ENCODE data around the gene FLOT1. TPM values are rescaled to one million over a fixed set of nuclear protein-coding genes. Genes with fewer than 3 reads are reported as not detected.

FLOT1 gene
- total RNA-seq, 1 experiment from 2014 or later = 176 TPM

GRCh38 chr6:30717129-30717844 is 25.2 kb downstream of the FLOT1 start, which contains the start of gene MDC1:
MDC1 (minus strand) TSS chr6:30717281; CDS start chr6:30715175, 2,106 bp downstream.
- ATAC-seq = peak; percentile 88
- Histone ChIP-seq H3K4me3 (ENCODE audit: low read depth in 2 of 2, low read length in 2 of 2) (peak within 1 kb of the TSS; percentile 69 to 85), H3K4me1 (ENCODE audit: control insufficient read depth, insufficient read depth, low read length) (peaks cover 15% of the 10 kb centered on the region), H3K27ac (ENCODE audit: low read length) (peak within 1 kb of the TSS; percentile 100), H3K9me3 (ENCODE audit: control insufficient read depth, insufficient read depth, low read depth, low read length) (no peaks in the 10 kb centered on the region), H3K36me3 (ENCODE audit: control insufficient read depth, insufficient read depth, low read length) (peaks cover 16% of the 10 kb centered on the region), H3K27me3 (ENCODE audit: control insufficient read depth, insufficient read depth, low read length) (no peaks in the 10 kb centered on the region)
- POLR2A ChIA-PET = interaction anchor here (0.5 to 1.0 kb wide), 3 partner anchors 10 to 107 kb away, joined by 3 to 10 read pairs (median 5); no protein-coding TSS in a partner anchor
- TF ChIP-seq CTCF (IDR thresholded peaks at IDR 0.05) (no peak), SIN3A (IDR thresholded peaks at IDR 0.05; ENCODE audit: borderline replicate concordance, insufficient read depth, low read depth, low read length) (peak; percentile 91; the same call in 1 of the 2 replicates), POLR2AphosphoS5 (IDR thresholded peaks at IDR 0.05; ENCODE audit: low read depth, low read length) (peak; percentile 95), TCF7L2 (IDR thresholded peaks at IDR 0.05; ENCODE audit: low read depth, low read length) (peak; percentile 75), REST (IDR thresholded peaks at IDR 0.05; ENCODE audit: insufficient read depth in 1 of 2, low read depth in 2 of 2, low read length in 1 of 2) (peak in 1 of 2 experiments; percentile 50; a peak in 1 of 4 replicates)
- in situ Hi-C loops (cut with HindIII; ENCODE audit: low pct_unique_long_range_greater_than_20kb, low sequenced_read_pairs) (no loop called here), intact Hi-C loops (cut with micrococcal nuclease; ENCODE audit: unreplicated experiment) (no loop called here)
- peak; percentile 98 for DNase-seq (ENCODE audit: low read depth, low spot score)
- no TSS peak for BruUV-seq (replicated peaks)
- CTCF ChIA-PET = interaction anchor here (0.6 to 0.7 kb wide), 4 partner anchors 13 to 1023 kb away, joined by 3 to 8 read pairs (median 4); no protein-coding TSS in a partner anchor

- in situ Hi-C loops (cut with HindIII; ENCODE audit: low pct_unique_long_range_greater_than_20kb, low sequenced_read_pairs) = no loop called here
- no peak for TF ChIP-seq POLR2AphosphoS5 (IDR thresholded peaks at IDR 0.05; ENCODE audit: low read depth, low read length)
- TF ChIP-seq SIN3A (IDR thresholded peaks at IDR 0.05; ENCODE audit: borderline replicate concordance, insufficient read depth, low read depth, low read length) = no peak
- TF ChIP-seq TCF7L2 (IDR thresholded peaks at IDR 0.05; ENCODE audit: low read depth, low read length) = no peak
- no peak for TF ChIP-seq CTCF (IDR thresholded peaks at IDR 0.05)
- TF ChIP-seq REST (IDR thresholded peaks at IDR 0.05; ENCODE audit: insufficient read depth in 1 of 2, low read depth in 2 of 2, low read length in 1 of 2) = no peak
- peaks cover 15% of the 10 kb centered on the region for H3K4me1 ChIP-seq (ENCODE audit: control insufficient read depth, insufficient read depth, low read length)
- no TSS peak for BruUV-seq (replicated peaks)
- ATAC-seq = no peak
- peak overlapping the region; percentile 69 to 85 for H3K4me3 ChIP-seq (ENCODE audit: low read depth in 2 of 2, low read length in 2 of 2)
- H3K36me3 ChIP-seq (ENCODE audit: control insufficient read depth, insufficient read depth, low read length) = peaks cover 15% of the 10 kb centered on the region
- no peaks in the 10 kb centered on the region for H3K9me3 ChIP-seq (ENCODE audit: control insufficient read depth, insufficient read depth, low read depth, low read length)
- H3K27ac ChIP-seq (ENCODE audit: low read length) = peak overlapping the region; percentile 100
- POLR2A ChIA-PET = interaction anchor here (1.0 kb wide), 2 partner anchors 10 to 25 kb away, joined by 3 to 5 read pairs; no protein-coding TSS in a partner anchor
- CTCF ChIA-PET = interaction anchor here (0.7 kb wide), 1 partner anchor 13 kb away, joined by 3 read pairs; no protein-coding TSS in a partner anchor
- no peaks in the 10 kb centered on the region for H3K27me3 ChIP-seq (ENCODE audit: control insufficient read depth, insufficient read depth, low read length)
- intact Hi-C loops (cut with micrococcal nuclease; ENCODE audit: unreplicated experiment) = no loop called here
- DNase-seq (ENCODE audit: low read depth, low spot score) = no peak
These were observed 25.7 kb downstream of the FLOT1 start for GRCh38 chr6:30716879-30717128.

Data from Panc1 (cell line).